Measurements from ENCODE around the gene APBA2. TPM values are rescaled to one million over a fixed set of nuclear protein-coding genes. Genes with fewer than 3 reads are reported as not detected.
"Not testable (repeated sequence)": the region's sequence is repeated elsewhere in the genome, so short reads cannot be mapped to it uniquely, and the experiment has no call there.

Gene APBA2
- total RNA-seq, 2 donors from 2014 or later = 0.77 to 1.0 TPM

- Histone ChIP-seq H3K4me3 (no peak overlapping the region), H3K27ac (no peak overlapping the region), H3K9ac (ENCODE audit: low read depth in 2 of 2, low read length in 2 of 2) (no peak overlapping the region), H3K27me3 (no peaks in the 10 kb centered on the region), H3K4me1 (no peaks in the 10 kb centered on the region), H3K9me3 (no peaks in the 10 kb centered on the region), H3K36me3 (no peaks in the 10 kb centered on the region)
- intact Hi-C loops (cut with DNase I) = no loop called here
- no peak for TF ChIP-seq CTCF (IDR thresholded peaks at IDR 0.05)
- no peak for DNase-seq
These were observed 138.9 kb downstream of the APBA2 start for GRCh38 chr15:29024662-29025061.

- intact Hi-C loops (cut with DNase I); H3K9me3 ChIP-seq; DNase-seq: not testable (repeated sequence)
These were observed 139.6 kb downstream of the APBA2 start for GRCh38 chr15:29025411-29025810.

GRCh38 chr15:29028158-29028557 lies 142.4 kb downstream of the APBA2 start:
- H3K9me3 ChIP-seq; DNase-seq; H3K27ac ChIP-seq; H3K36me3 ChIP-seq; H3K4me3 ChIP-seq; H3K9ac ChIP-seq (ENCODE audit: low read depth in 2 of 2, low read length in 2 of 2); H3K27me3 ChIP-seq; H3K4me1 ChIP-seq; intact Hi-C loops (cut with DNase I): not testable (repeated sequence)

More at GRCh38 chr15:29025411-29025810, 139.6 kb downstream of the APBA2 start:
- H3K36me3 ChIP-seq; H3K4me3 ChIP-seq; H3K27ac ChIP-seq; H3K27me3 ChIP-seq; H3K4me1 ChIP-seq; H3K9ac ChIP-seq (ENCODE audit: low read depth in 2 of 2, low read length in 2 of 2): not testable (repeated sequence)

- Histone ChIP-seq H3K27me3 (no peaks in the 10 kb centered on the region), H3K9ac (ENCODE audit: low read depth in 2 of 2, low read length in 2 of 2) (no peak overlapping the region), H3K36me3 (no peaks in the 10 kb centered on the region), H3K9me3 (no peaks in the 10 kb centered on the region), H3K27ac (no peak overlapping the region), H3K4me1 (no peaks in the 10 kb centered on the region), H3K4me3 (no peak overlapping the region)
- no peak for TF ChIP-seq CTCF (IDR thresholded peaks at IDR 0.05)
- DNase-seq = no peak
- intact Hi-C loops (cut with DNase I) = no loop called here
These were observed 143.9 kb downstream of the APBA2 start for GRCh38 chr15:29029651-29030195.

- no peak overlapping the region for H3K9ac ChIP-seq (ENCODE audit: low read depth in 2 of 2, low read length in 2 of 2)
- H3K4me3 ChIP-seq = no peak overlapping the region
- H3K27me3 ChIP-seq = no peaks in the 10 kb centered on the region
- no peak for TF ChIP-seq CTCF (IDR thresholded peaks at IDR 0.05)
- no peaks in the 10 kb centered on the region for H3K4me1 ChIP-seq
- H3K36me3 ChIP-seq = no peaks in the 10 kb centered on the region
- no peaks in the 10 kb centered on the region for H3K9me3 ChIP-seq
- no peak overlapping the region for H3K27ac ChIP-seq
- intact Hi-C loops (cut with DNase I) = no loop called here
- no peak for DNase-seq
These were observed 145.9 kb downstream of the APBA2 start for GRCh38 chr15:29031502-29032228.

GRCh38 chr15:29032229-29032625 lies 146.5 kb downstream of the APBA2 start:
- no peak overlapping the region for H3K9ac ChIP-seq (ENCODE audit: low read depth in 2 of 2, low read length in 2 of 2)
- intact Hi-C loops (cut with DNase I) = no loop called here
- H3K4me1 ChIP-seq = no peaks in the 10 kb centered on the region
- H3K27me3 ChIP-seq = no peaks in the 10 kb centered on the region
- DNase-seq = no peak
- no peak overlapping the region for H3K27ac ChIP-seq
- no peaks in the 10 kb centered on the region for H3K36me3 ChIP-seq
- no peak overlapping the region for H3K4me3 ChIP-seq
- H3K9me3 ChIP-seq = no peaks in the 10 kb centered on the region
- TF ChIP-seq CTCF (IDR thresholded peaks at IDR 0.05) = no peak

All from colonic mucosa (tissue), 4 donors.